ENCODE results near the gene CST11. TPM values are rescaled to one million over a fixed set of nuclear protein-coding genes. Genes with fewer than 3 reads are reported as not detected.

CST11 gene
- total RNA-seq, 2 donors from 2014 or later = not detected

- no peak for ATAC-seq (replicated peaks)
- peaks cover 35% of the 10 kb centered on the region for H3K36me3 Mint-ChIP-seq (ENCODE audit: low read depth)
- H3K9me3 Mint-ChIP-seq = no peaks in the 10 kb centered on the region
- no peak overlapping the region for H3K4me3 Mint-ChIP-seq
- no peaks in the 10 kb centered on the region for H3K27me3 Mint-ChIP-seq
- H3K27ac Mint-ChIP-seq = no peak overlapping the region
- peaks cover 25% of the 10 kb centered on the region for H3K4me1 Mint-ChIP-seq
Measured at GRCh38 chr20:23404196-23404595, 48.5 kb downstream of the CST11 start.

- no peak overlapping the region for H3K4me3 Mint-ChIP-seq
- no peaks in the 10 kb centered on the region for H3K27me3 Mint-ChIP-seq
- no peak overlapping the region for H3K27ac Mint-ChIP-seq
- peaks cover 25% of the 10 kb centered on the region for H3K4me1 Mint-ChIP-seq
- ATAC-seq (replicated peaks) = no peak
- peaks cover 39% of the 10 kb centered on the region for H3K36me3 Mint-ChIP-seq (ENCODE audit: low read depth)
- H3K9me3 Mint-ChIP-seq = no peaks in the 10 kb centered on the region
Measured at GRCh38 chr20:23403751-23404150, 48.9 kb downstream of the CST11 start.

GRCh38 chr20:23401051-23401450 lies 51.6 kb downstream of the CST11 start:
- H3K4me1 Mint-ChIP-seq = peaks cover 21% of the 10 kb centered on the region

More at GRCh38 chr20:23401051-23401450, 51.6 kb downstream of the CST11 start:
- Mint-ChIP-seq H3K27me3 (no peaks in the 10 kb centered on the region), H3K4me3 (no peak overlapping the region), H3K27ac (no peak overlapping the region), H3K36me3 (ENCODE audit: low read depth) (peaks cover 60% of the 10 kb centered on the region), H3K9me3 (no peaks in the 10 kb centered on the region)
- ATAC-seq (replicated peaks) = no peak

Other genes starting within 250 kb of the CST11 start
- gene NXT1, start 102.1 kb downstream of the CST11 start, total RNA-seq = 10 to 100 TPM; 25.0 to 43.7 TPM
- 1 to 10 TPM; 7.5 to 9.6 TPM for gene GZF1, start 90.7 kb downstream of the CST11 start, total RNA-seq
- gene NAPB, start 31.4 kb downstream of the CST11 start, total RNA-seq = 10 to 100 TPM; 11.5 to 14.3 TPM
- gene CSTL1, start 13.2 kb downstream of the CST11 start, total RNA-seq = not detected
- gene CST8, start 38.2 kb upstream of the CST11 start, total RNA-seq = under 1 TPM in 1 of 2 donors, not detected in 1; 0.29 TPM
- gene CST9L, start 115.6 kb upstream of the CST11 start, total RNA-seq = not detected
- gene CST9, start 153.0 kb upstream of the CST11 start, total RNA-seq = not detected
- not detected for gene CST3, start 185.1 kb upstream of the CST11 start, total RNA-seq
- gene CST4, start 236.2 kb upstream of the CST11 start, total RNA-seq = not detected

All from activated T-helper 17 cell treated with anti-CD3 and anti-CD28 coated beads, Interleukin-2, amount 50 U/mL, for 72 hours (primary cell).